ENCODE measurements around the gene SLAMF1. TPM values are rescaled to one million over a fixed set of nuclear protein-coding genes. Genes with fewer than 3 reads are reported as not detected.

SLAMF1 gene
- total and polyA plus RNA-seq, 2 of the 13 experiments (the other 11 are each of a cell fraction or from before 2014, with no cell fraction given): not detected

DNA sequence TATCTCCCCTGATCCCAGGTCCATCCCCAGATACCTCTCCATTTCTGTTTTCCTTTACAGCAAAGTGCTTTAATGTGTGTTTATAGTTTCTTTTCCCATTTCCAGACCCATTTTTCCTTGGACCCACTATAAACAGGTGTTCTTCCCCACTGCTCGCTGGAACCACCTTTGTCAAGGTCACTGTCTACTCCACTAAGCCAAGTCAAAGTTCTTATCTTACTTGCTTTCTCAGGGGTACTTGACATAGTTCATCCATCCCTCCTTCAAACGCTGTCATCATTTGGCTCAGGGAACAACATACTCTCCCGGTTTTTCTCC lies 8.3 kb downstream of the SLAMF1 start:
- Histone ChIP-seq H3K79me2 (ENCODE audit: insufficient read depth, low read length) (no peaks in the 10 kb centered on the region), H3K4me3 (replicated peaks in 1 of 3; ENCODE audit: insufficient read depth in 1 of 3, low read depth in 2 of 3, low read length in 3 of 3) (no peak overlapping the region), H3K4me1 (ENCODE audit: insufficient read depth, low read length) (peaks cover 28% of the 10 kb centered on the region), H3K27ac (ENCODE audit: extremely low read length, insufficient read depth, low read length) (no peak overlapping the region), H3K27me3 (ENCODE audit: control insufficient read depth in 1 of 2, insufficient read depth in 2 of 2, low read length in 2 of 2) (no peaks in the 10 kb centered on the region), H3K4me2 (ENCODE audit: low read depth, low read length) (peak overlapping the region; percentile 13; the same call in 1 of the 2 replicates), H3K9me3 (ENCODE audit: low read length) (no peaks in the 10 kb centered on the region), H4K20me1 (ENCODE audit: insufficient read depth, low read length) (no peaks in the 10 kb centered on the region), H3K36me3 (replicated peaks in 1 of 2; ENCODE audit: control insufficient read depth in 1 of 2, insufficient read depth in 2 of 2, low read length in 2 of 2) (no peaks in the 10 kb centered on the region), H3K9ac (ENCODE audit: insufficient read depth, low read depth, low read length) (no peak overlapping the region), H2AFZ (ENCODE audit: low read length) (no peak overlapping the region)
- intact Hi-C loops (cut with micrococcal nuclease; ENCODE audit: unreplicated experiment): no loop called here
- ChIA-PET CTCF (ENCODE audit: low intra/inter-chr PET ratio, low total read pairs) (no interaction called here), POLR2A (no interaction called here)
- ATAC-seq: no peak
- 67% methylated on average over 3 of the region's 3 CpGs for WGBS (ENCODE audit: low lambda C conversion rate)
- no peak for DNase-seq (ENCODE audit: low spot score)
- no TSS peak for BruUV-seq (replicated peaks)
- in situ Hi-C loops (cut with HindIII; ENCODE audit: extremely low pct_ligation_motif_present, low pct_unique_long_range_greater_than_20kb): no loop called here
- TF ChIP-seq ZNF333 (CRISPR knock-in tag; IDR thresholded peaks at IDR 0.05; ENCODE audit: borderline replicate concordance) (no peak), STAT5B (CRISPR knock-in tag; IDR thresholded peaks at IDR 0.05) (no peak), TEAD2 (CRISPR knock-in tag; IDR thresholded peaks at IDR 0.05) (no peak), ZIK1 (CRISPR knock-in tag; IDR thresholded peaks at IDR 0.05; ENCODE audit: borderline replicate concordance, low read depth) (no peak), SMARCE1 (IDR thresholded peaks at IDR 0.05; ENCODE audit: borderline replicate concordance) (no peak), ZNF207 (IDR thresholded peaks at IDR 0.05; ENCODE audit: borderline replicate concordance) (no peak), NFATC3 (CRISPR knock-in tag; IDR thresholded peaks at IDR 0.05) (no peak), ATF7-NPFF (CRISPR knock-in tag; IDR thresholded peaks at IDR 0.05; ENCODE audit: low read depth) (no peak), FOXP1 (IDR thresholded peaks at IDR 0.05) (no peak), FOXP1 (CRISPR knock-in tag; IDR thresholded peaks at IDR 0.05) (no peak), ZFP36L2 (CRISPR knock-in tag; IDR thresholded peaks at IDR 0.05) (no peak), MXD4 (CRISPR knock-in tag; IDR thresholded peaks at IDR 0.05) (no peak), SPEN (CRISPR knock-in tag; IDR thresholded peaks at IDR 0.05; ENCODE audit: low read depth) (no peak), ZNF3 (CRISPR knock-in tag; IDR thresholded peaks at IDR 0.05) (no peak), ZNF354B (CRISPR knock-in tag; IDR thresholded peaks at IDR 0.05) (no peak)
- TF ChIP-seq, protein P1, sequence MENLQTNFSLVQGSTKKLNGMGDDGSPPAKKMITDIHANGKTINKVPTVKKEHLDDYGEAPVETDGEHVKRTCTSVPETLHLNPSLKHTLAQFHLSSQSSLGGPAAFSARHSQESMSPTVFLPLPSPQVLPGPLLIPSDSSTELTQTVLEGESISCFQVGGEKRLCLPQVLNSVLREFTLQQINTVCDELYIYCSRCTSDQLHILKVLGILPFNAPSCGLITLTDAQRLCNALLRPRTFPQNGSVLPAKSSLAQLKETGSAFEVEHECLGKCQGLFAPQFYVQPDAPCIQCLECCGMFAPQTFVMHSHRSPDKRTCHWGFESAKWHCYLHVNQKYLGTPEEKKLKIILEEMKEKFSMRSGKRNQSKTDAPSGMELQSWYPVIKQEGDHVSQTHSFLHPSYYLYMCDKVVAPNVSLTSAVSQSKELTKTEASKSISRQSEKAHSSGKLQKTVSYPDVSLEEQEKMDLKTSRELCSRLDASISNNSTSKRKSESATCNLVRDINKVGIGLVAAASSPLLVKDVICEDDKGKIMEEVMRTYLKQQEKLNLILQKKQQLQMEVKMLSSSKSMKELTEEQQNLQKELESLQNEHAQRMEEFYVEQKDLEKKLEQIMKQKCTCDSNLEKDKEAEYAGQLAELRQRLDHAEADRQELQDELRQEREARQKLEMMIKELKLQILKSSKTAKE (CRISPR knock-in tag; IDR thresholded peaks at IDR 0.05; ENCODE audit: borderline replicate concordance): no peak
- TF ChIP-seq, protein P2, sequence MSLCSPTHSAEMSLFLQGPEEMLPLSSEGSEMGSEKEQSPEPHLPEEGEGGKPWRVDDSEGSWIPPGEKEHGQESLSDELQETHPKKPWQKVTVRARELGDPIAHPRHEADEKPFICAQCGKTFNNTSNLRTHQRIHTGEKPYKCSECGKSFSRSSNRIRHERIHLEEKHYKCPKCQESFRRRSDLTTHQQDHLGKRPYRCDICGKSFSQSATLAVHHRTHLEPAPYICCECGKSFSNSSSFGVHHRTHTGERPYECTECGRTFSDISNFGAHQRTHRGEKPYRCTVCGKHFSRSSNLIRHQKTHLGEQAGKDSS (CRISPR knock-in tag; IDR thresholded peaks at IDR 0.05; ENCODE audit: borderline replicate concordance, low read depth): no peak
- TF ChIP-seq, protein P3, sequence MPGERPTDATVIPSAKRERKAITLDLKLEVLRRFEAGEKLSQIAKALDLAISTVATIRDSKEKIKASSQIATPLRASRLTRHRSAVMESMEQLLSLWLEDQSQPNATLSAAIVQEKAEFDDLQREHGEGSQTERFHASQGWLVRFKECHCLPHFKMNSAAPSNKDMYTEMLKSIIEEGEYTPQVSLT (CRISPR knock-in tag; IDR thresholded peaks at IDR 0.05; ENCODE audit: borderline replicate concordance, low read depth): no peak
- TF ChIP-seq, protein P4, sequence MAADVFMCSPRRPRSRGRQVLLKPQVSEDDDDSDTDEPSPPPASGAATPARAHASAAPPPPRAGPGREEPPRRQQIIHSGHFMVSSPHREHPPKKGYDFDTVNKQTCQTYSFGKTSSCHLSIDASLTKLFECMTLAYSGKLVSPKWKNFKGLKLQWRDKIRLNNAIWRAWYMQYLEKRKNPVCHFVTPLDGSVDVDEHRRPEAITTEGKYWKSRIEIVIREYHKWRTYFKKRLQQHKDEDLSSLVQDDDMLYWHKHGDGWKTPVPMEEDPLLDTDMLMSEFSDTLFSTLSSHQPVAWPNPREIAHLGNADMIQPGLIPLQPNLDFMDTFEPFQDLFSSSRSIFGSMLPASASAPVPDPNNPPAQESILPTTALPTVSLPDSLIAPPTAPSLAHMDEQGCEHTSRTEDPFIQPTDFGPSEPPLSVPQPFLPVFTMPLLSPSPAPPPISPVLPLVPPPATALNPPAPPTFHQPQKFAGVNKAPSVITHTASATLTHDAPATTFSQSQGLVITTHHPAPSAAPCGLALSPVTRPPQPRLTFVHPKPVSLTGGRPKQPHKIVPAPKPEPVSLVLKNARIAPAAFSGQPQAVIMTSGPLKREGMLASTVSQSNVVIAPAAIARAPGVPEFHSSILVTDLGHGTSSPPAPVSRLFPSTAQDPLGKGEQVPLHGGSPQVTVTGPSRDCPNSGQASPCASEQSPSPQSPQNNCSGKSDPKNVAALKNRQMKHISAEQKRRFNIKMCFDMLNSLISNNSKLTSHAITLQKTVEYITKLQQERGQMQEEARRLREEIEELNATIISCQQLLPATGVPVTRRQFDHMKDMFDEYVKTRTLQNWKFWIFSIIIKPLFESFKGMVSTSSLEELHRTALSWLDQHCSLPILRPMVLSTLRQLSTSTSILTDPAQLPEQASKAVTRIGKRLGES (CRISPR knock-in tag; IDR thresholded peaks at IDR 0.05; ENCODE audit: borderline replicate concordance): no peak
- TF ChIP-seq, protein P5, sequence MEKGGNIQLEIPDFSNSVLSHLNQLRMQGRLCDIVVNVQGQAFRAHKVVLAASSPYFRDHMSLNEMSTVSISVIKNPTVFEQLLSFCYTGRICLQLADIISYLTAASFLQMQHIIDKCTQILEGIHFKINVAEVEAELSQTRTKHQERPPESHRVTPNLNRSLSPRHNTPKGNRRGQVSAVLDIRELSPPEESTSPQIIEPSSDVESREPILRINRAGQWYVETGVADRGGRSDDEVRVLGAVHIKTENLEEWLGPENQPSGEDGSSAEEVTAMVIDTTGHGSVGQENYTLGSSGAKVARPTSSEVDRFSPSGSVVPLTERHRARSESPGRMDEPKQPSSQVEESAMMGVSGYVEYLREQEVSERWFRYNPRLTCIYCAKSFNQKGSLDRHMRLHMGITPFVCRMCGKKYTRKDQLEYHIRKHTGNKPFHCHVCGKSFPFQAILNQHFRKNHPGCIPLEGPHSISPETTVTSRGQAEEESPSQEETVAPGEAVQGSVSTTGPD (CRISPR knock-in tag; IDR thresholded peaks at IDR 0.05): no peak
- FAIRE-seq: no peak
